ENCODE results near the gene DCX. TPM values are rescaled to one million over a fixed set of nuclear protein-coding genes. Genes with fewer than 3 reads are reported as not detected.

The DCX gene
- not detected in 2 replicates for total RNA-seq (ENCODE audit: low replicate concordance)

DNA sequence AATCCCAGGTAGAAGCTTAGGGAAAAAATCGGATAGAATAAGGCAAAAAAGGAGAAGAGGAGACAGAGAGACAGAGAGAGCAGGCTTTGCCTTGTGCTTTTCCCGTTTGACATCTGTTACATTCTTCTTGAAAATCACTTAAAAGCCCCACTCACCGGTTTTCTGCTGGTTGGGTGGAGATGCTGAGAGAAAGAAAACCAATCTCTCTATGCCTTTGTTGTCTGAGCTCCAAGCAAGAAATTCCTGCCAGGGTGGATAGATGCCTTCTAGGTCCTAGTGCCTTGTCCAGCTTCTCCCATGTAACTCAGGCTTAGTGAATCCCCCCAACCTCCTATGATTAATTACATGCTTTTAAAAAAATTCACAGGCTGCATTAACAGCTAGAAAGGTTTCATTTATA, at the start of gene DCX:
DCX (minus strand) TSS at position 210 of the 400 bp plus-strand sequence. CDS start 1,794 bp downstream, outside the sequence.
- TF ChIP-seq, protein P1, sequence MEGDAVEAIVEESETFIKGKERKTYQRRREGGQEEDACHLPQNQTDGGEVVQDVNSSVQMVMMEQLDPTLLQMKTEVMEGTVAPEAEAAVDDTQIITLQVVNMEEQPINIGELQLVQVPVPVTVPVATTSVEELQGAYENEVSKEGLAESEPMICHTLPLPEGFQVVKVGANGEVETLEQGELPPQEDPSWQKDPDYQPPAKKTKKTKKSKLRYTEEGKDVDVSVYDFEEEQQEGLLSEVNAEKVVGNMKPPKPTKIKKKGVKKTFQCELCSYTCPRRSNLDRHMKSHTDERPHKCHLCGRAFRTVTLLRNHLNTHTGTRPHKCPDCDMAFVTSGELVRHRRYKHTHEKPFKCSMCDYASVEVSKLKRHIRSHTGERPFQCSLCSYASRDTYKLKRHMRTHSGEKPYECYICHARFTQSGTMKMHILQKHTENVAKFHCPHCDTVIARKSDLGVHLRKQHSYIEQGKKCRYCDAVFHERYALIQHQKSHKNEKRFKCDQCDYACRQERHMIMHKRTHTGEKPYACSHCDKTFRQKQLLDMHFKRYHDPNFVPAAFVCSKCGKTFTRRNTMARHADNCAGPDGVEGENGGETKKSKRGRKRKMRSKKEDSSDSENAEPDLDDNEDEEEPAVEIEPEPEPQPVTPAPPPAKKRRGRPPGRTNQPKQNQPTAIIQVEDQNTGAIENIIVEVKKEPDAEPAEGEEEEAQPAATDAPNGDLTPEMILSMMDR (IDR thresholded peaks at IDR 0.05; ENCODE audit: insufficient read depth, low read length) = no peak
- no peak for DNase-seq (ENCODE audit: low read depth)
- H3K4me3 ChIP-seq (ENCODE audit: low read depth, low read length) = no peak within 1 kb of the TSS

DNA sequence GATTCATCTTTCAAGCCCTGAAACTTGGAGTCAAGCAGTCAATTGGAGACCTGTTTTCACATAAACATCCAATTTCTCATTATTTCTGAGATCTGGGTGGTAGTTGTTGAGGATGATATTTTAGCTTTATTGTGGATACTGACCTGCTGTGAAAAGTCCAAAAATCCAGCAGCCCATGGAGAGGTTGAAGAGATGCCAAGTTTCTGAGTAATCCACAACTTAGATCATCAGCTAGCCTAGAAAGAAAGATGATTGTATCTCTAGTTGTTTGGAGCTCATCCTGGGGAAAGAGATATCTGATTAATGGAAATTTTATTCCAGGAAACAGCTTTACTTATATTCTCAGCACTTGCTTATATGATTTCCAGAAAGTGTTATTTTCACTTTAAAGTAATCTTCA, 48.6 kb upstream of the DCX start:
- TF ChIP-seq, protein P1 (IDR thresholded peaks at IDR 0.05; ENCODE audit: insufficient read depth, low read length) = no peak
- DNase-seq (ENCODE audit: low read depth) = no peak

DNA sequence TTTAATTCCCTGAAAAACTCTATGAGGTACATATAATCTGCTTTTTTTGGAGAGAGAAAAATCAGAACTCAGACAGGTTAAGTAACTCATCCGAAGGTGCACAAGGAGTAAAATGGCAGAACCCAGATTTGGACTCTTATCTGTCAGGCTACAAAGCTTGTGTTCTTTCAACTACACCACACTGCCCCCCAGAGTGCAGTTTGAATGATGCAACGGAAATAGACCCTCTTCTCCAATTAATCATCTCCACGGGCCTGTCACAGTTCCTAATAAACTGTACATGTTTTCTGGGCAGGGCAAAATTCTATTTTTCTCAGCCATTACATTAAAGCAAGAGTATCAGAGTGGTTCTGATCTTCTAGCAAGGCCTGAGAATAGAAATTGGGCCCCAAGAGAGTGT, 35.3 kb upstream of the DCX start:
- TF ChIP-seq, protein P1 (IDR thresholded peaks at IDR 0.05; ENCODE audit: insufficient read depth, low read length) = peak; percentile 12
- H3K4me3 ChIP-seq (ENCODE audit: low read depth, low read length) = no peak overlapping the region
- no peak for DNase-seq (ENCODE audit: low read depth)

More for the DNA sequence above, 48.6 kb upstream of the DCX start:
- no peak overlapping the region for H3K4me3 ChIP-seq (ENCODE audit: low read depth, low read length)

DNA sequence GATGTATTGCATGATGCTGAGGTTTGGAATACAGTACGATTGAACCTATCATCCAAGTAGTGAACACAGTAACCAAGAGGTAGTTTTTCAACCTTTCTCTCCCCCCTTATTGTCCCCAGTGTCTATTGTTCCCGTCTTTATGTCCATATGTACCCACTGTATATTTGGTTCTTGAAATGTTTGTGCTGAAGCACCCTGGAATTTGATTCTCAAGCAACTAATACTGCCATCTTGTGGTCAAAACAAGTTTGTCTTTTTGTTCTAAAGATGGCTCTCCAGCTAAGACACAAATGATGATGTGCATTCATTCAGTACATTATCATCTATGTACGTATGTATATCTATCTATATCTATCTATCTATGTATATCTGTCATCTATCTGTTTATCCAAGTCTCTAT, 33.5 kb upstream of the DCX start:
- TF ChIP-seq, protein P1 (IDR thresholded peaks at IDR 0.05; ENCODE audit: insufficient read depth, low read length) = peak; percentile 53
- no peak overlapping the region for H3K4me3 ChIP-seq (ENCODE audit: low read depth, low read length)
- DNase-seq (ENCODE audit: low read depth) = peak; percentile 46

DNA sequence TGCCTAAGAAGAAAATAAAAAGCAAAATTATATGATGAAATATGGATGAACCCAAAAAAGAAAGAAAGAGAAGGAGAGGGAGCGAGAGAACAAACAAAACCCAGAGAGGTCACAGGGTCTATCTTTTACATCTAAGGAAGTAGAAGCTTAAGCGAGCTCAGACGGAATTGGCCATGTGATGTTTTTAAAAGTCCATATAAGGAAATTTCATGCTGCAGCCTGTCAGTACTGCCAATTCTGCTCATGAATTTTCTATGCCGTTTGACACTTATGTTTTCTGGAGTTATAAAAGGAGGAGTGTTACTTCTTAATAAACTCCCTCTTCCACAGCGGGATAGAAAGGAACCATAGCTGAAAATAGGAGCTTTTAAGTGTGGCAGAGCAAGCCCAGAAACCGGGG, 32.9 kb upstream of the DCX start:
- TF ChIP-seq, protein P1 (IDR thresholded peaks at IDR 0.05; ENCODE audit: insufficient read depth, low read length) = no peak
- H3K4me3 ChIP-seq (ENCODE audit: low read depth, low read length) = no peak overlapping the region
- DNase-seq (ENCODE audit: low read depth) = no peak

DNA sequence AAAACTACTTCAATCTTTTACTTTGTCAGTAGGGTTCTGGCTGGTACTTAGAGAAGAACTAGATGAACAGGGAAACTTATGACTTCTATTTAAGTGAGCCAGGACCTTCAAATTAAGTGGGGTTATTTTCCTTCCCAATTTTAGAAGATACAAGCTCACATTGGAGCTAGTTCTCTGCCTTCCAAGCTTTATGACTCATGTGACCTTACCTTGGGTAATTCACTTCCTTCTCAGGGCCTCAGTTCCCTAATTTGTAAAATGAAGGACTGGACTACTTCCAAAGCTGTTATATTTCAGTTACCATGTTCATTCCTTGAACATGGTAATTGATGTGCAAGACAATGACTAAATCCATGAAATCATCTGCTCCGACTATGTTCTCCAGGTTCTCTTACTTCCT, 32.0 kb upstream of the DCX start:
- no peak for DNase-seq (ENCODE audit: low read depth)
- no peak overlapping the region for H3K4me3 ChIP-seq (ENCODE audit: low read depth, low read length)
- TF ChIP-seq, protein P1 (IDR thresholded peaks at IDR 0.05; ENCODE audit: insufficient read depth, low read length) = no peak

DNA sequence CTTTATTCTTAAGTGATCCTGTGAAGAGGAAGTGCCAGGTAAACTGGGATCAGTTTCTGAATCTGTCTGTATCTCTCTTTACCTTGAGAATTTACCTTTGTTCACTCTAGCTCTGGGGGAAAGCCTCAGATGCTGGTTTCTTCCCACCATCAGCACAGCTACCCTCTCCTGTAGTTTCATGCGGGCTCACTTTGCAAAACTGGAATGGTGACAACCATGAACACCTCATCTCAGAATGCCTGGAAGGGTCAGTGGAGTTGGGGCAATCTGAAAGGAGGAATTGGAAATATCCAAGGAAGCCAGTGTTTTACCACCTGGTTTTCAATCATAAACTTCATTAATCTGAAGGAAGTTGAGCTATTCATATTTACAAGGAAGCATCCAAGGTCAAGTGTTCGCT, 30.8 kb upstream of the DCX start:
- TF ChIP-seq, protein P1 (IDR thresholded peaks at IDR 0.05; ENCODE audit: insufficient read depth, low read length) = no peak
- no peak for DNase-seq (ENCODE audit: low read depth)
- no peak overlapping the region for H3K4me3 ChIP-seq (ENCODE audit: low read depth, low read length)
